ENCODE results near the gene SIK2.
"Not testable (repeated sequence)": the region's sequence is repeated elsewhere in the genome, so short reads cannot be mapped to it uniquely, and the experiment has no call there.

SIK2 gene

DNA sequence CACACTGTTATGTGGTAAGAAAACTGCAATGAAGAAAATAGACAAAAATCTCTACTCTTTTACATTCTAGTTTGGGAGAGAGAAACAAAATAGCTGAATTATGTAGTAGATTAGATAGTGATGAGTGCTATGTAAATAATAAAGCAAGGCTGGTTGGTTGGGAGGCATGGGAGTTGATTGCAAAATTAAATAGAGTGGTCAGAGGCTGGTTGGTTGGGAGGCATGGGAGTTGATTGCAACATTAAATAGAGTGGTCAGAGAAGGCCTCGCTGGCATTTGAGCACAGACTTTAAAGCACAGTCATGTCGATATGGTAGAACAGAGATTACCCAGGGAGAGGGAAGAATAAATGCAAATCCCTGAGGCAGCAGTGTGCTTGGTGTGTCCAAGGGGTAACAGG is 22.4 kb downstream of the SIK2 start:
- no peak for DNase-seq (ENCODE audit: low read depth in 2 of 2)

GRCh38 chr11:111627591-111627990 is 25.3 kb downstream of the SIK2 start:
- no peak for DNase-seq (ENCODE audit: low read depth in 2 of 2)

DNA sequence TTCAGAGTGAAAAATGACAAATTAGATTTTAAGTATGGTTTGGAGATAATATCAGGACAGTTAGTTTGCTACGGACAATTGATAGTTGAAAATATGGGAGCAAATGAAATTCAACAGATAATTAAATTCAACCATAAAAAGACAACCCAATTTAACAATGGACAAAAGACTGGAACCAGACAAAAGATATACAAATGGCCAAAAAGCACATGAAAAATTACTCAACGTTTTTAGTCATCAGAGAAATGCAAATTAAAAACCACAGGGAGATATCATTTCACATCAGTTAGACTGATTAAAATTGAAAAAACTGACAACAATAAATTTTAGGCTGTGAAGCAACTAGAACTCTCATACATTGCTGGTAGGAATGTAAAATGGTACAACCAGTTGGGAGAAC is 27.2 kb downstream of the SIK2 start:
- DNase-seq (ENCODE audit: low read depth in 2 of 2) = no peak

- no peak for DNase-seq (ENCODE audit: low read depth in 2 of 2)
These were observed 28.9 kb downstream of the SIK2 start for GRCh38 chr11:111631024-111631665.

- no peak for DNase-seq (ENCODE audit: low read depth in 2 of 2)
These were observed 29.4 kb downstream of the SIK2 start for GRCh38 chr11:111631666-111632039.

DNA sequence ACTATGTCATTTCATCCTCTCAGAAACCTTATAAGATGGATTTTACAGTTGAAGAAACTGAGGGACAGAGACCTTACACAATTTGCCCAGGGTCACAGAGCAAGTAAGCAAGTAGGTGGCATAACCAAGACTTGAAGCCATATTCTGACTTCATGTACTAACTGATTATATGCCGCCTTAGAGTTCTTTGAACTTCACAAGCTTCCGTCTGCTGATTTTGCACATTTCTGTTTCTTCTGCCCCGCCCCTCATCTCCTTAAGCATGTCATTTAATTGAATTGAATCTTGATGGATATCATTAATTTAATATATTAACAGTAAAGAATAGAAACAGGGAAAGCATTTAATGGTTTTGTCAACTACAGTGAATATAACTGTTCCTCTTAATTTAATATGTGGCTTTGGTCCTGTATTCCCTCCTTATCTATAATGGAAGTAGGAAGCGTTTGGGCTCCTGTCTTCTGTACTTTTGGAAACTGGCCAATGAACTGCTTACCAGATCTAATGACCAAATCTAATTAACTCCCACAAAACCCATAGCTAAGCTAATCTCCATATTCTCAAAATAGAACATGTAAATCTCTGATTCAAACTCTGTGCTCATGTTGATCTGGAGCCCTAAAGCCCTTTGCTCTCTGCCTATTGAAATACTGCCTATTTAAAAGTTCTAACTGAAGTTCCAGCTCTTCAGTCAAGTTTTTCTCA is 30.4 kb downstream of the SIK2 start:
- no peak for DNase-seq (ENCODE audit: low read depth in 2 of 2)

GRCh38 chr11:111633248-111633647 is 31.0 kb downstream of the SIK2 start:
- DNase-seq (ENCODE audit: low read depth in 2 of 2) = no peak

DNA sequence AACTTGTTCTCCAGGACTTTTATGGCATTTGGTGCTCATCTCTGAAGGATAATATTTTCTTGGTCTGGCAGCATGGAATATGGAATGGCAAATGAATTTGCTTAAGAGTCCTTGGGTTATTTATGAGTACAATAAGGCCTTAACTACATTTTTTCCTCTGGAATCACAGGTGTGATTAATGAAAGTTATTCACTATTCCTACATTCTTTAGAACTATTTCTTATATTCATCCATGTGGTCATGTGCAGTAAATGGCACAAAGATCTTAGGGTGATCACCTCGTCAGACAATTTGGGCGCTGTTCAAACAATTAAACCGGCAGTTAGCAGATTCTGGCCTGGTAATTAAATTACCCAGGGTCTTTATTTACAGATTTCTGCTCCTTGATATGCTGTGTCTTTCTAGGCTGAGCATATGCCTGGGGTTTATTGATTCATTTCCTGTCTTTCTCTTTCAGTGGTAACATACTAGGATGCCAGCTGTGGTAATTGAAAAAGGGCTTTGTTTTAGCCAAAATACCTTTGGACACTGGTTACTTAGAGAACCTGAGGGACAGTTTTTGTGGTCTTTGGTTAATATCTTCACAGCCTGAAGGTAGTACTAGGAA is 31.6 kb downstream of the SIK2 start:
- no peak for DNase-seq (ENCODE audit: low read depth in 2 of 2)

- DNase-seq (ENCODE audit: low read depth in 2 of 2) = no peak
These were observed 32.9 kb downstream of the SIK2 start for GRCh38 chr11:111634981-111635705.

DNA sequence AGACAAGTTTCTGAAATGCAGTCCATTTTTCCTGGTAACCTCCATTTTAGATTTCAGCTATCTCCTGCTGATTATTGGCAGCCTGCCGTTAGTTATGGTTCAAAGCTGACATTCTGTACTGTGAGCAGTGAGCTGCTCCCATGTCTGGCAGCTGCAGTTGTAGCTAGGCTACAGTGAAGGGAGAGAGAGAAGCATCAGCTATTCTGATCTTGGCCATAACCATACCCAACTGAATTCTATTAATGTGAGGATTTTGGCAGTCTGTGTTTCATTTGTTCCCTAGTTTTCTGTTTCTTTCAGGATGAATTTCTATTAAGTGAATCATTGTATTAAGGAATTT is 33.4 kb downstream of the SIK2 start:
- no peak for DNase-seq (ENCODE audit: low read depth in 2 of 2)

DNA sequence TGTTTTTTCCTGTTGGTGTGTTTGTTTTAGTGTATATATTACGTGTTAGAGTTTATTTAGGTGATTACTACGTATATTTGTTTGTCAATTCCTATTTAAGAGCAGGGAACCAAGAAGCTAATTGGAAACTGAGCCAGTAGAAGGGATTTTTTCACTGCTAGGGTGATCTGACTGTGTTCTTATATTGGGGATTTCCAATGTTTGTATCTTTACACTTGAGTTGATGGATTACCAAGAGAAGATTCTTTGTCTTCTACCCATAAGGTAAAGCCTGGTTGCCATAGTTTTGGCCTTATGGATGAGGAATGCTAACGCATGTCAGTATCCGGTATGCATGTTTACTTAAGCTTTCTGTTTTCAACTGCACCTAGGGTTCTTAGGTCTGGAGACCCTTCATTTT is 35.6 kb downstream of the SIK2 start:
- no peak for DNase-seq (ENCODE audit: low read depth in 2 of 2)

- DNase-seq (ENCODE audit: low read depth in 2 of 2) = no peak
These were observed 37.1 kb downstream of the SIK2 start for GRCh38 chr11:111639226-111639925.

DNA sequence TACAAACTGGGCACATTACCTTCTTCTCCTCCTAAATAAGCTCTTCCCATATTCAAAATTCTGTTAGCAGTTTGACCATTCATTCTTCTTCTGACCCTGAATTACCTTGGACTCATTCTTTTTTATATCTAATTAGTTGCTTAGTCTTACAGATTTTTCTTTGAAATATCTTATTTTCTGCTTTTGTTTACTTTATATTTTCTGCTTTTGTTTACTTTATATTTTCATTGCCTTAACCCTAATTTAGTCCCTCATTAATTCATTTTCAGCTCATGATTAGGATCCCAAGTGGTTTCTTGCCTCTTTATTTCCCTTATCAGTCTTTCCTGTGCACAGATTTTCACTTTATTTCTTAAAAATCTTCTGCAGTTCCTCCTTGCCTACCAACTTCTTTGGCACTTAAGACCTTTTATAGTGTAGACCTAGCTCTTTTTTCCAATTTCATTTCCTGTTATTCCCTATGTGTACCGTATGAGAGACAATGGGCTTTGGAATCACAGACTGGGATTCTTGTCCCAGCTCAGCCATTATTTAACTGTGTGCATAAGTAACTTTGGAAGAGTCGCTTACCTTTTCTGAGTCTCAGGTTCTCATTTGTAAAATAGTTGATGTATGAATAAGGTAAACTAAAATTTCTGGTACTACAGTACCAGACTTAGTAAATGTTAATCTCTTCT is 39.2 kb downstream of the SIK2 start:
- DNase-seq (ENCODE audit: low read depth in 2 of 2) = no peak

DNA sequence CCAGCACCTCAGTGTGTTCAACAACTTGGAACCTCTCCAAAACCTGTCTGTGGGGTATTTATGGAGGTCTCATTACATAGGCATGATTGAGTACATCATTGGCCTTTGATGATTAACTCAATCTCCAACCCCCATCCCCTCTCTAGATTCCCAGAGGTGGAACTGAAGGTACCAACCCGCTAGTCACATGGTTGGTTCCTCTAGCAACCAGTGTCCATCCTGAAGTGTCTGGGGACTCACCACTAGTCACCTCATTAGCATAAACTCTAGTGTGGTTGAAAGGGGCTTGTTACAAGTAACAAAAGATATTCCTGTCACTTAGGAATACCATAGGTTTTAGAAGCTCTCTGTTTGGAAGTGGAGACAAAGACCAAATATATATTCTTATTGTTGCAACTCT is 40.3 kb downstream of the SIK2 start:
- no peak for DNase-seq (ENCODE audit: low read depth in 2 of 2)

DNA sequence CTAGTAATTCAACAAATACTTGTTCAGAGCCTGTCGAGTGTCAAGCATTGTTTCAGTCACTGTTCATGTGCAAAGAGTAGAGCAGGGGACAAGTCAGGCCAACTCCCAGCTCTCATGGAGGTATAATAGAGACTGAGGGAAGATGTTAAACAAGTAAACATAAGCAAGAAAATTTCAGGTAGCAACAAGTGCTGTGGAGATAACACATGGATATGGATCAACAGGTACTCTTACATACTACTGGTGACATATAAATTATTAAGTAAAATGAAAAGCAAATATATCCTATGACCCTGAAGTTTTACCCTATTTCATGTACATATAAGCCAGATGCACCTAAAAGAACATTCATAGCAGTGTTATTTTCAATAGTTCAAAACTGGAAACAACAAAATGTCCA is 42.7 kb downstream of the SIK2 start:
- no peak for DNase-seq (ENCODE audit: low read depth in 2 of 2)

DNA sequence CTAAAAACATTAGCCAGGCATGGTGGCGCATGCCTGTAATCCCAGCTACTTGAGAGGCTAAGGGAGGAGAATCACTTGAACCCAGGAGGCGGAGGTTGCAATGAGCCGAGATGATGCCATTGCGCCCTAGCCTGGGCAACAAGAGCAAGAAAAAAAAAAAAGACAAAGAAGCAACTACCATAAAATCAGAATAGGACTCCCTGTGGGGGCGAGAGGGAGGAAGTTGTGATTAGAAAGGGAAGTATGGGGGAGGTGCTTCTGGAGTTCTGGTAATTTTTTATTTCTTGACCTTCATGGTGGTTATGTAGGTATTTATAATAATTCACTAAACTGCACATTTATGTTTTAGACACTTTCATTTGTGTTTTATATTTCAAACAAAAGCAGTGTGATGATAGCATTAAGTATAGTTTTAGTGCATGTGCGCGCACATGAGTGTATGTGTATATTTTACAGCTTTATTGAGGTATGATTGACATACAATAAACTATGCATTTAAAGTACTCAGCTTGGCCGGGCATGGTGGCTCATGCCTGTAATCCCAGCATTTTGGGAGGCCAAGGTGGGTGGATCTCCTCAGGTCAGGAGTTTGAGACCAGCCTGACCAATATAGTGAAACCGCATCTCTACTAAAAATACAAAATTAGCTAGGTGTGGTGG is 43.5 kb downstream of the SIK2 start:
- DNase-seq (ENCODE audit: low read depth in 2 of 2) = no peak

- not testable (repeated sequence) for DNase-seq (ENCODE audit: low read depth in 2 of 2)
These were observed 49.1 kb downstream of the SIK2 start for GRCh38 chr11:111651336-111651735.

DNA sequence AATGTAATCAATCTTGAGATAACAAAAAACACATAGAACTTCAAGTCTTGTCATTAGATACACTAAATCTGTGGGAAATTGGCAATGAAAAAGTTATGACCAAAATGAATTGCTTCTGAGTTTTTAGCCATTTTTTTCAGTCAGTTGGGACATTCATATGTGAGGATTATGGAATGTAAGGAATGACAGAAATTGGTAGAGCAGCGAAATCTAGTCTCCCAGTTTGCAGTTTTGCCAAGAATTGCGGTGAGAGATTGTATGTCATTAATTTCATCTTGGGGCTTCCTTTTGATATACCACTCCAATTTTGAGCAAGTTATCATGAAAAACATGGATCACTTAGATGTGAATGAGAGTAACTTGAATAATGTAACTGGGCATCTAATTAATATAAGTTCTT is 49.9 kb downstream of the SIK2 start:
- DNase-seq (ENCODE audit: low read depth in 2 of 2) = no peak

DNA sequence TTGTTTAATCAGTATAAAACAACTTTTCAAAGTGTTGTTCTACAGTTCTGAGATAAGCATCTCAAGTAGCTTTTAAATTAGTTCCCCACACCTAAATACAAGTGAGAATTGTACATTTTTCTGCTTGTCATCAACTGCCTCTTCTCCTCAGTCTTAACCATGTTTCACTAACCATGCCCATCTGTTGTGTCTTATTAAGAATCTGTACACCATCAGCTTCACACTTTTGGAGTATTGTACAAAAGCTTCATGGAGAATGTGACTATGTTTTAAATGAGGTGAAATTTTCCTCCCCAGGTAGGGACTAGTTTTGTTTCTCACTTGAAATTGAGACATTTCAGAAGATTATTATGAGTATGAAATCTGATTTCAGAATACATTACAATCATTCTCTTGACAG is 52.4 kb downstream of the SIK2 start:
- no peak for DNase-seq (ENCODE audit: low read depth in 2 of 2)

DNA sequence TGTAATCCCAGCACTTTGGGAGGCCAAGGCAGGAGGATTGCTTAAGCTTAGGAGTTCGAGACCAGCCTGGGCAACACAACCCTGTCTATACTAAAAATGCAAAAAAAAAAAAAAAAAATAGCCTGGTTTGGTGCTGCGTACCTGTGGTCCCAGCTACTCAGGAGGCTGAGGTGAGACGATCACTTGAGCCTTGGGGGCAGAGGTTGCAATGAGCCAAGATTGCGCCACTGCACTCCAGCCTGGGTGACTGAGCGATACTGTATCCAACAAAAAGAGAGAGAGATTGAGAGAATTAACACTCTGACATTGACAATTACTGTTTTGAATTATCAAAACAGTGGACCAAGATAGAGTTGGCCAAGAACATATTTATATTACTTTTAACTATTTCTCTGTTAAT is 53.7 kb downstream of the SIK2 start:
- DNase-seq (ENCODE audit: low read depth in 2 of 2) = no peak

- not testable (repeated sequence) for DNase-seq (ENCODE audit: low read depth in 2 of 2)
These were observed 55.7 kb downstream of the SIK2 start for GRCh38 chr11:111657905-111658304.
